AG04450 (cell line): ENCODE data around the gene HMX2. TPM values are rescaled to one million over a fixed set of nuclear protein-coding genes. Genes with fewer than 3 reads are reported as not detected.

Experiments
- CTCF ChIA-PET: fragments of 300-600, 350-600 bp; formaldehyde crosslinking; extraction: SDS; loops from one replicate; lab custom pipeline; 2022; ENCODE audit warnings: antibody characterized with exemption, inconsistent platforms; lab: Charles Lee
- POLR2A ChIA-PET: fragments of 350-600 bp; formaldehyde crosslinking; extraction: SDS; loops from one replicate; lab custom pipeline; 2021; ENCODE audit warnings: antibody characterized with exemption, inconsistent platforms; lab: Yijun Ruan, JAX
- DNase-seq: peaks from one replicate; pipeline ENCODE4 v3.0.0-alpha.2; 2011; ENCODE audit warnings: low read depth, low spot score
- H3K27ac ChIP-seq: one replicate; pipeline ENCODE4 v1.5.1; 2012; ENCODE audit warnings: low read depth, low read length, control low read depth
- H3K27me3 ChIP-seq: one replicate; pipeline ENCODE4 v1.6.0; 2012; ENCODE audit warnings: low read length; ENCODE audit not compliant: control insufficient read depth, insufficient read depth
- H3K4me3 ChIP-seq: 2 replicates; pipeline ENCODE4 v1.5.1; 2011; ENCODE audit warnings: mild to moderate bottlenecking, low read depth, low read length, control low read depth
- H3K9me3 ChIP-seq: 2 replicates; pipeline ENCODE4 v1.5.1; 2012; ENCODE audit warnings: low read length; ENCODE audit not compliant: control insufficient read depth, insufficient read depth
- CTCF ChIP-seq: IDR thresholded peaks from 2 replicates; pipeline ENCODE4 v1.5.1; 2011; ENCODE audit warnings: low read depth, low read length, control low read depth, inconsistent platforms
- polyA plus RNA-seq: library from polyadenylated mRNA; depleted of rRNA; stranded (reverse); fragments of >200 nt; gene quantifications from 2 replicates; pipeline ENCODE4 v1.2.3, GENCODE V29; 2011

Gene HMX2
- polyA plus RNA-seq, 1 experiment = not detected

- TF ChIP-seq CTCF = no peak
- H3K9me3 ChIP-seq = peaks cover 5% of the 10 kb centered on the region; the same call in 1 of the 2 replicates
- DNase-seq = no peak
- CTCF ChIA-PET = interaction anchor here (0.8 to 1.3 kb wide), 2 partner anchors 9 to 12 kb away, joined by 3 to 5 read pairs; partner anchors contain the start of gene BUB3
- no peak overlapping the region for H3K27ac ChIP-seq
- POLR2A ChIA-PET = no interaction called here
- peaks cover 98% of the 10 kb centered on the region for H3K27me3 ChIP-seq
- H3K4me3 ChIP-seq = no peak overlapping the region
These were observed 3.0 kb upstream of the HMX2 start for GRCh38 chr10:123144697-123145541.

- no peak for TF ChIP-seq CTCF
- ChIA-PET CTCF (interaction anchor here (0.8 to 1.3 kb wide), 2 partner anchors 8 to 12 kb away, joined by 3 to 5 read pairs; partner anchors contain the start of gene BUB3), POLR2A (no interaction called here)
- DNase-seq = no peak
- H3K27ac ChIP-seq = no peak overlapping the region
- no peak overlapping the region for H3K4me3 ChIP-seq
- peaks cover 5% of the 10 kb centered on the region; the same call in 1 of the 2 replicates for H3K9me3 ChIP-seq
- H3K27me3 ChIP-seq = peaks cover 98% of the 10 kb centered on the region
These were observed 2.4 kb upstream of the HMX2 start for GRCh38 chr10:123145542-123146012.

GRCh38 chr10:123146013-123146893 is 1.7 kb upstream of the HMX2 start:
- CTCF ChIA-PET = interaction anchor here (1.3 kb wide), 1 partner anchor 13 kb away, joined by 5 read pairs; no protein-coding TSS in a partner anchor
- no peak overlapping the region for H3K4me3 ChIP-seq
- POLR2A ChIA-PET = no interaction called here
- H3K27me3 ChIP-seq = peaks cover 98% of the 10 kb centered on the region
- no peak for DNase-seq
- no peak for TF ChIP-seq CTCF
- peak overlapping the region; percentile 2 for H3K27ac ChIP-seq
- peaks cover 10% of the 10 kb centered on the region; the same call in 1 of the 2 replicates for H3K9me3 ChIP-seq

- DNase-seq = no peak
- ChIA-PET CTCF (no interaction called here), POLR2A (no interaction called here)
- Histone ChIP-seq H3K27me3 (peaks cover 97% of the 10 kb centered on the region), H3K4me3 (no peak overlapping the region), H3K27ac (no peak overlapping the region), H3K9me3 (peaks cover 10% of the 10 kb centered on the region; the same call in 1 of the 2 replicates)
- no peak for TF ChIP-seq CTCF
These were observed 872 bp upstream of the HMX2 start for GRCh38 chr10:123146894-123147634.
